HL-60/S4 (cell line): ENCODE measurements around the gene PINK1.

Experiments
- in situ Hi-C: fragments of 300-500 bp; cut with MboI; formaldehyde crosslinking; loops from 2 replicates; pipeline ENCODE4 v1.14.3; 2022; ENCODE audit warnings: low sequenced_read_pairs

Gene PINK1

DNA sequence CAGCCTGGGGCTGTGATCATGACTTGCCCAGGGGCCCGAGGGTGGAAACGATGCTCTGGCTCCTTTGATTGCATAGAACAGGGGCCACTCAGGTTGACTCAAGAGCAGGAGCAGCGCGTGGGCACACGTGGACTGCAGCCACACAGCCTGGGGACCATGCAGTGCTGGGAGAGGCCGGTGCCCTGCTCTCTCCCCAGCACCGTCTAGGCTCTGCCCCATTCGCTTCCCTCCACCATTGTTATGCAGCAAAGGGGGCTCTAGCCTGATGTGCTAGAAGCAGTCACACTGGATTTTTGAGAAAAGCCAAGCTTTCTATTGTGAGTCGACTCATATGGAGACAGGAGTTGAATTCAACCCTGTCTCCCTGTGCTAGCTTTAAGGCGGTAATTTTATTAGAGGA lies 8.7 kb downstream of the PINK1 start:
- in situ Hi-C loops, result loop anchor here (25.0 kb wide), 1 partner anchor 730 kb away; the partner anchor contains the start of gene PLA2G2E

GRCh38 chr1:20643080-20643479 lies 9.8 kb downstream of the PINK1 start:
- in situ Hi-C loops, result loop anchor here (25.0 kb wide), 1 partner anchor 731 kb away; the partner anchor contains the start of gene PLA2G2E

- in situ Hi-C loops, result loop anchor here (25.0 kb wide), 1 partner anchor 732 kb away; the partner anchor contains the start of gene PLA2G2E
Observed at GRCh38 chr1:20644416-20644815, 11.2 kb downstream of the PINK1 start.

- in situ Hi-C loops, result loop anchor here (25.0 kb wide), 1 partner anchor 733 kb away; the partner anchor contains the start of gene PLA2G2E
Observed at GRCh38 chr1:20645414-20645813, 12.2 kb downstream of the PINK1 start.

DNA sequence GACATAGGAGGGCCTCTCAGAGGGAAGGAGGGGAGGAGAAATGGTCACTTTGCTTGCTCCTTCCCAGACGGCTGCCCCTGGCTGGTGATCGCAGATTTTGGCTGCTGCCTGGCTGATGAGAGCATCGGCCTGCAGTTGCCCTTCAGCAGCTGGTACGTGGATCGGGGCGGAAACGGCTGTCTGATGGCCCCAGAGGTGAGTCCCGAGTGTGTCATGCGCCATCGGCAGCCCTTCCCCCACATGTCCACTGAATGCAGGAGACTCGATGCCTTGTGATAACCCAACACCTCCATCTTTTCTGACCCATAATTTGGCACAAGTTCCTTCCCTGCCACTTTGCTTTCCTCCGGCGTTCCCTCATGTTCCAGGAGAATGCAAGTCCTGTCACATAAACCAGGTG lies 15.2 kb downstream of the PINK1 start:
- in situ Hi-C loops, result loop anchor here (25.0 kb wide), 1 partner anchor 736 kb away; the partner anchor contains the start of gene PLA2G2E

GRCh38 chr1:20648946-20649345 lies 15.7 kb downstream of the PINK1 start:
- in situ Hi-C loops, result loop anchor here (25.0 kb wide), 1 partner anchor 737 kb away; the partner anchor contains the start of gene PLA2G2E

DNA sequence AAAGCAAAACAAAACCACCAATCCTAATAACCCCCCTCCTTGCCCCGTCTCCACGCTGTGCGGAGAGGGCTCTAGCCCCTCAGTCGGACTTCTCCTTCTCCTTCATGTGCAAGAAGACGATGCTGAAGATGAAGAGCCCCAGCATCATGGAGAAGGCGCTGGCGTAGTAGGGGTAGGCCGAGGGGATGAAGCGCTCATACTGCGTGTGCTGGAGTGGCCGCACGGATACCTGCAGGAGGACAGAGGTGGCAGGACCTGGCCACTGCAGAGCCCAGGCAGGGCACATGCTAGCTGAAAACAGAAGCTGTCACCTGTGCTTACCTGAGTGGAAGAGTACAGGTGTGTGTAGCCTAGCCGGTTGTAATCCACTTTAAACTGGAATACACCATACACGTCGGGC lies 19.0 kb downstream of the PINK1 start:
- in situ Hi-C loops, result no loop called here

GRCh38 chr1:20654104-20654690 lies 20.9 kb downstream of the PINK1 start:
- in situ Hi-C loops, result no loop called here

GRCh38 chr1:20657024-20657423 lies 23.8 kb downstream of the PINK1 start:
- in situ Hi-C loops, result no loop called here

DNA sequence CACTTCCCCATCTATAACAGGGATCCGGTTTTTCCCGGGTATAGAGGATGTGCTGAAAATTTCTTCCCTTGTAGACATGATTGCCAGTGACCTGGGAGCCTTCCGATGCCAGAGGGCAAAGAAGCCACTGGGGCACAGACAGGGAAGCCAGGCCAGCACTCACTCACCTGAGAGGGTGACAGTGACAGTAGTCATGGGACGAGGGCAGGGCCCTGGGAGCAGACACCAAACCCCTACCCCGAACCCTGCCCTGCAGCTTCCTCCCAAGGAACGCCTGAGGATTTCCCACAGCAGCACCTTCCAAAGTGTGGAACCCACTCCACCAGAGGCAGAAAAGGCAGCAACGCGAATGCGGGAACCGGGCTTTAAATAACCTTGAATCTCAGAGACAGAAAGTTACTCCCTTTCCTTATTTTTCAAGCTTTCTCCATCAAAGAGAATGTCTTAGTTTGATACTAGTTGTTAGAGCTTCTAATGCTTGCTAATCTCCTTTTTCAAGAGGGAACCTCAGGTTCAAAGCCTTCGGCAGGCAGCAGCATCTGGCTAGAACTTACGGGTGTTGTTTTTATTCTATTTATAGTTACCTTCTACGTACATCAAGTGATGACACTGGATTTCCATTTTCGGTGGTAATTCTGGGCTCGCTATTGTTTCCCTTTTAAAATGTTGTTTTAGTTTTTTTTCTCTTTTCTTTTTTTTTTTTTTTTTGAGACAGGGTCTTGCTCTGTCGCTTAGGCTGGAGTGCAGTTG lies 25.1 kb downstream of the PINK1 start:
- in situ Hi-C loops, result no loop called here

DNA sequence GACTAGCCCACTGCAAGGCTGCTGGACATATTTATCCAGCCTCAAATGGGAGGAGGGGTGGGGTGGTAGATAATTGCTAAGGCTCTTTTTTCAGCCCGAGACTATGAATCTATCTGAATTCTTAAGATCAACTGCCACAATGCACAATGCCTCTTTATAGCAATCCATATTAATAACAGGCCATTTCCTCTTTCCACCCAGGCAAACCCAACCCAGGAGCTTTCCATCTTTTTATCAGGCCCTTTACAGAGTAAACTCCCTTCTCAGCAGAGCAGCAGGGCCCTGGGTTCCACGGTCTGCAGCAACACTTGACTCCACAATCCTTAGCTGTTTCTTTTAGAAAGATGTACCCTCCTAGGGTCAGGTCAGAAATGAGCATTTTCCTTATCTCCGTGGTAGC lies 27.1 kb downstream of the PINK1 start:
- in situ Hi-C loops, result no loop called here

DNA sequence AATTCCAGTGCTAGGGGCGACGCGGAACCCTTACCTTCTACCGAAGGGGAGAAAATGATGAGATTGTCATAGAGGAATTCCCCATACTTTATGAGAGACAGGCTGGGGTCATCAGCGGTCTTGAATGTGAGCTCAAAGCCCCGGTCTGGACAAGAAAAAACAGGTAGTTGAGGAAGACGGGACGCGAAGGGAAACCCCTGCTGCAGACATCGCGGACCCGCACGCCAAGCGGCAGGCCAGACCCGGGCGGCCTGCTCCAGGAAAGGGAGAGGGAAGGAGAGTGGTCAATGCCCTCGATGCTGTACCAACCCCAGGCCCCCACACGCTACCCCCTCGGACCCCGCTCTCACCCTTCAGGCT lies 27.6 kb downstream of the PINK1 start:
- in situ Hi-C loops, result no loop called here

GRCh38 chr1:20661207-20662109 lies 28.2 kb downstream of the PINK1 start, which contains the start of gene DDOST:
TSS of gene DDOST (minus strand) at chr1:20661369. CDS start at chr1:20661350, 19 bp downstream.
- in situ Hi-C loops, result no loop called here

DNA sequence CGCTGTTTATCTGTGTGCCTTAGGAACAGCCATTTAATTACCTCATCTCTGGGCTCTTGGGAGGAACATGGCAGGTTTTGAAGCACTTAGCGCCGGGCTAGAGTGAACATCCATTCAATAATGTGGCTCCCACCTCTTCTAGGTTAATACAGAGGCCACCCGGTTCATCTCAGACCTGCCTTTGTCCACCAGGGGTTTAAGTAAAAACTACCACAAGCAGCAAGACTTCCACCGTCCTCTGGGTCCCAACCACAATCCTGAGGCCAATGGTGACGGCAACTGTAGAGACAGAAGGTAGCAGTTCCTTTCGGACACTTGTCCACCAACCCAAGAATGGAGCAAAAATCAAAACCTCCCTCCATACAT lies 28.8 kb downstream of the PINK1 start:
- in situ Hi-C loops, result no loop called here

GRCh38 chr1:20663365-20663764 lies 30.1 kb downstream of the PINK1 start:
- in situ Hi-C loops, result no loop called here

DNA sequence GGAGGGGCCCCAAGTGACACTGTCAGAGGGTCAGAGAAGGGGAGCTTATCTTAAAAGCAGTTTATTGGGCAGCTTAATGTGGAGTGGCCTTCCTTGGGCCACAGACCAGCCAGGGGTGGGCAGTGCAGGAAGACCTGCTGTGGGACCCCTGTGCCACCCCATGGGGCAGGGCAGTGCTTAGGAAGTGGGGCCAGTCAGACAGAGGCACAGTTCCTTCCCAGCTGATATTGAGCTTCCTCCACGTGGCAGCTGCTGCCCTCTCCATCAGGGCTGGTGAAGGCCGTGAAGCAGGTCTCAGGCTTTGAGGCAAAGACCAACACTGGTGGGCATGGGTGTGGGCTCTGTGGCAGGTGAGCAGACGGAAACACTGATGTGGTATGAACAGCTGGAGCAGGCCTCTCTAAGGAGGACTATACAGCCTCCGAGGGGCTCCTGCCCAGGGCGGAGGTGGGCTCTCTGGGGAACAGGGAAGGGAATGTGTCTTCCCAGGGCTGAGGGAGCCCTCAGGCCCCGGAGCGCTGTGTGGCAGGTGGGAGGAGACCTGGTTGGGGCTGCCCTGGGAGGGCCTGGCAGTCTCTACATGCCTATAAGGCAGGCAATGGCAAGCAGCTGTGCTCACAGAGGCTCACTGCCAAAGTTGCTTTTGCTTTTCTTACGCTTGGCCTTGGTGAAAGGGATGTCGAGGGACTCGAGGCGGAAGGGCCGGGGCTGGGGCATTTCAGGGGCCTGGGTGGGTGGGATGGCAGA lies 30.9 kb downstream of the PINK1 start:
- in situ Hi-C loops, result no loop called here

DNA sequence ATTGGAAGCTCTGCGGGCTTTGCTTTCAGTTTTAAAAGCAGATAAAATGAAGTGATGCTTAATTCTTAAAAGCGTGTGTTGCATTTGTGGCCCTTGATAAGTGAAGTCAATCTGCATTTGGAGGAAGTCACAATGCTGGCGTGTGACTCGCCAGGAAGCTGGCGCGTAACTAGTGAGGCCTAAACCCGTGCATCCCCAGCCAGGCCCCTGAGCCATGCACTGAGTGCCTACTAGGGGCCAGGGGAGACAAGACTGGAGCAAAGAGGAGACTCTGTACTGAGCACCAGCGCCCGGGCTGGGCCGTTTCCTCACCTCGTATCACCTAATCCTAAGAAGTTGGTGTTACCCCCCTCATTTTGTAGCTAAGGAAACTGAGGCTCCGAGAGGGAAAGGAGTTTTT lies 32.5 kb downstream of the PINK1 start:
- in situ Hi-C loops, result no loop called here

GRCh38 chr1:20666146-20666545 lies 32.9 kb downstream of the PINK1 start:
- in situ Hi-C loops, result no loop called here

GRCh38 chr1:20666804-20667203 lies 33.5 kb downstream of the PINK1 start:
- in situ Hi-C loops, result no loop called here

DNA sequence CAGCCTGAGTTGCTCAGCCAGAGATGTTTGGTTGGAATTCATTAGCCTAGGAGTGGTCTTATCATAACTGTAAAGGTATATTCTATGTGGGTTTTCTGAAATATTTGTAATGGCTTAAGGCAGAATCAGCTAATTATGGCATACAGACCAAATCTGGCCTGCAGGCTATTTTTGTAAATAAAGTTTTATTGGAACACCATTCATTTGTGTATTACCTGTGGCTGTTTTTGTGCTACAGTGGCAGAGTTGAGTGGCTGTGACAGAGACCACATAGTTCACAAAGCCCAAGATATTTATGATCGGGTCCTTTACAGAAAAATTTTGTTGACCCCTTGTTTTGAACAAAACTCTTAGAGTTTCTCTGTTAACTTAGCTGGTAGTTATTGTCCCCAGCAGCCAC lies 35.3 kb downstream of the PINK1 start:
- in situ Hi-C loops, result no loop called here

DNA sequence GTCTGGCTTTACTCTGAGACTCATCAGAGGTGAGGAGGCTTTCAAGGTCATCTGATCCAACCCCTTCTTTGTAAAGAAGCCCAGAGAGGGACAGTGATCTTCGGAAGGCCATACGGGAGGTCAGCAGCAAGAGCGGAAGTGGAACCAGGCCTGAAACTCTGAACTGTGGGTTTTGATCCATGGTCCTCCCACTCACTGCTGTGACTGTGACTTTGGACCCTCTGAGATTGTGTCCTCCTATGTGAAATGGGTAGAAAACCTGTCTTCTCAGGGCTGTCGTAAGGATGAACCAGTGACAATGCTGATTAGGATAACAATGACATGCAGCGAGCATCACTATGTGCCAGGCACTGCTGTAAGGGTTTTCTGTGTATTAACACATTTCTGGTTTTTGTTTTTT lies 37.7 kb downstream of the PINK1 start:
- in situ Hi-C loops, result no loop called here
